Neural progenitor cell (in vitro differentiated cells): ENCODE measurements around the gene PRMT1. TPM values are rescaled to one million over a fixed set of nuclear protein-coding genes. Genes with fewer than 3 reads are reported as not detected.

Source experiments
- DNase-seq: peaks from one replicate; pipeline ENCODE4 v3.0.0-alpha.2; 2016; ENCODE audit warnings: low spot score
- H2AFZ ChIP-seq: fragments of 200-600 bp; sonication (generic); replicated peaks from 2 replicates; pipeline ENCODE4 v1.6.1; 2016; ENCODE audit warnings: antibody characterized with exemption
- H3F3A ChIP-seq: fragments of 200-600 bp; sonication (generic); 2 replicates; pipeline ENCODE4 v1.6.1; 2016; ENCODE audit warnings: antibody characterized with exemption, low read depth
- H3K27ac ChIP-seq: fragments of 200-600 bp; sonication (generic); 2 replicates; pipeline ENCODE4 v1.5.1; 2016; ENCODE audit warnings: mild to moderate bottlenecking
- H3K27me3 ChIP-seq: fragments of 200-600 bp; sonication (generic); 2 replicates; pipeline ENCODE4 v1.6.1; 2016; ENCODE audit warnings: mild to moderate bottlenecking, moderate library complexity
- H3K36me3 ChIP-seq: fragments of 200-600 bp; sonication (generic); 2 replicates; pipeline ENCODE4 v1.5.1; 2016
- H3K4me1 ChIP-seq: fragments of 200-600 bp; sonication (generic); 2 replicates; pipeline ENCODE4 v1.6.1; 2016; ENCODE audit warnings: mixed run types
- H3K4me2 ChIP-seq: fragments of 200-600 bp; sonication (generic); 2 replicates; pipeline ENCODE4 v1.6.1; 2016
- H3K4me3 ChIP-seq: fragments of 200-600 bp; sonication (generic); 2 replicates; pipeline ENCODE4 v1.5.1; 2016
- H3K79me2 ChIP-seq: fragments of 200-600 bp; sonication (generic); 2 replicates; pipeline ENCODE4 v1.6.1; 2016; ENCODE audit warnings: low read depth
- H3K9ac ChIP-seq: fragments of 200-600 bp; sonication (generic); 2 replicates; pipeline ENCODE4 v1.6.1; 2016
- H3K9me3 ChIP-seq: fragments of 200-600 bp; sonication (generic); 2 replicates; pipeline ENCODE4 v1.5.1; 2016; ENCODE audit warnings: low read depth
- H4K20me1 ChIP-seq: fragments of 200-600 bp; sonication (generic); 2 replicates; pipeline ENCODE4 v1.6.1; 2016; ENCODE audit warnings: low read depth
- H3K27ac Mint-ChIP-seq: 3 replicates; pipeline ENCODE4 v1.8.0; 2021; ENCODE audit warnings: mixed read lengths
- H3K27me3 Mint-ChIP-seq: 2 replicates; pipeline ENCODE4 v1.8.0; 2022; ENCODE audit warnings: low read depth, mild to moderate bottlenecking, inconsistent platforms, moderate library complexity, mixed read lengths; ENCODE audit not compliant: insufficient read depth
- H3K36me3 Mint-ChIP-seq: 3 replicates; pipeline ENCODE4 v1.8.0; 2021; ENCODE audit warnings: mixed read lengths
- H3K4me1 Mint-ChIP-seq: 3 replicates; pipeline ENCODE4 v1.8.0; 2021; ENCODE audit warnings: mixed read lengths
- H3K4me3 Mint-ChIP-seq: 3 replicates; pipeline ENCODE4 v1.8.0; 2021; ENCODE audit warnings: mild to moderate bottlenecking, moderate library complexity, mixed read lengths
- H3K9me3 Mint-ChIP-seq: 3 replicates; pipeline ENCODE4 v1.8.0; 2020; ENCODE audit warnings: mixed read lengths
- CTCF ChIP-seq: fragments of 200-600 bp; sonication (generic); IDR thresholded peaks from 2 replicates; pipeline ENCODE4 v1.5.1; 2017; ENCODE audit warnings: antibody characterized with exemption, mild to moderate bottlenecking
- EZH2 ChIP-seq: fragments of 200-600 bp; sonication (generic); IDR thresholded peaks from 2 replicates; pipeline ENCODE4 v1.6.1; 2017; ENCODE audit warnings: antibody characterized with exemption, mild to moderate bottlenecking, moderate library complexity
- EZH2phosphoT487 ChIP-seq: fragments of 200-600 bp; sonication (generic); IDR thresholded peaks from 2 replicates; pipeline ENCODE4 v1.6.1; 2017; ENCODE audit warnings: antibody characterized with exemption
- total RNA-seq: library from RNA; depleted of rRNA; stranded (reverse); fragments of >200 nt; gene quantifications from 2 replicates; pipeline ENCODE4 v1.2.3, GENCODE V29; 2015; ENCODE audit warnings: low replicate concordance

Gene PRMT1
- total RNA-seq, 1 donor from 2014 or later = 480 TPM

- H3K36me3 Mint-ChIP-seq = peaks cover 28% of the 10 kb centered on the region
Measured at GRCh38 chr19:49652551-49653465, 24.3 kb upstream of the PRMT1 start.

GRCh38 chr19:49653466-49653806, 23.6 kb upstream of the PRMT1 start:
- Histone ChIP-seq H3K4me2 (no peak overlapping the region), H3K9me3 (no peaks in the 10 kb centered on the region), H2AFZ (no peak overlapping the region), H3K4me1 (no peaks in the 10 kb centered on the region), H3K27me3 (no peaks in the 10 kb centered on the region), H3K79me2 (peaks cover 7% of the 10 kb centered on the region), H3K4me3 (no peak overlapping the region), H4K20me1 (peaks cover 25% of the 10 kb centered on the region), H3K9ac (no peak overlapping the region), H3K27ac (no peak overlapping the region), H3K36me3 (no peaks in the 10 kb centered on the region), H3F3A (peaks cover 5% of the 10 kb centered on the region)
- Mint-ChIP-seq H3K27me3 (peaks cover 3% of the 10 kb centered on the region), H3K4me3 (no peak overlapping the region), H3K9me3 (no peaks in the 10 kb centered on the region), H3K36me3 (peaks cover 28% of the 10 kb centered on the region), H3K27ac (no peak overlapping the region), H3K4me1 (no peaks in the 10 kb centered on the region)
- DNase-seq = no peak
- no peak for TF ChIP-seq EZH2phosphoT487
- TF ChIP-seq CTCF = no peak
- no peak for TF ChIP-seq EZH2

More at GRCh38 chr19:49652551-49653465, 24.3 kb upstream of the PRMT1 start:
- no peak overlapping the region for H3K4me3 ChIP-seq
- no peak for TF ChIP-seq EZH2phosphoT487
- TF ChIP-seq EZH2 = no peak
- TF ChIP-seq CTCF = no peak
- Mint-ChIP-seq H3K9me3 (no peaks in the 10 kb centered on the region), H3K4me1 (no peaks in the 10 kb centered on the region), H3K4me3 (no peak overlapping the region), H3K27me3 (peaks cover 3% of the 10 kb centered on the region), H3K27ac (no peak overlapping the region)
- no peak overlapping the region for H3K4me2 ChIP-seq
- peaks cover 5% of the 10 kb centered on the region for H3F3A ChIP-seq
- no peak overlapping the region for H3K27ac ChIP-seq
- H3K4me1 ChIP-seq = no peaks in the 10 kb centered on the region
- no peak overlapping the region for H3K9ac ChIP-seq
- no peak for DNase-seq
- no peaks in the 10 kb centered on the region for H3K36me3 ChIP-seq
- H3K79me2 ChIP-seq = peaks cover 7% of the 10 kb centered on the region
- H4K20me1 ChIP-seq = peaks cover 31% of the 10 kb centered on the region
- no peak overlapping the region for H2AFZ ChIP-seq
- no peaks in the 10 kb centered on the region for H3K9me3 ChIP-seq
- H3K27me3 ChIP-seq = no peaks in the 10 kb centered on the region

GRCh38 chr19:49654581-49654980, 22.5 kb upstream of the PRMT1 start:
- H3K4me3 Mint-ChIP-seq = peak overlapping the region; percentile 66
- H3K27ac Mint-ChIP-seq = no peak overlapping the region
- TF ChIP-seq EZH2 (no peak), EZH2phosphoT487 (no peak), CTCF (no peak)
- no peak overlapping the region for H2AFZ ChIP-seq
- peaks cover 3% of the 10 kb centered on the region for H3K27me3 Mint-ChIP-seq
- no peak overlapping the region for H3K4me3 ChIP-seq
- no peak overlapping the region for H3K27ac ChIP-seq
- H3K4me1 Mint-ChIP-seq = no peaks in the 10 kb centered on the region
- H3F3A ChIP-seq = peaks cover 16% of the 10 kb centered on the region
- H3K36me3 ChIP-seq = no peaks in the 10 kb centered on the region
- H3K4me2 ChIP-seq = no peak overlapping the region
- no peak overlapping the region for H3K9ac ChIP-seq
- no peaks in the 10 kb centered on the region for H3K4me1 ChIP-seq
- no peaks in the 10 kb centered on the region for H3K9me3 Mint-ChIP-seq
- peaks cover 32% of the 10 kb centered on the region for H3K36me3 Mint-ChIP-seq
- peaks cover 22% of the 10 kb centered on the region for H4K20me1 ChIP-seq
- H3K9me3 ChIP-seq = no peaks in the 10 kb centered on the region
- H3K27me3 ChIP-seq = no peaks in the 10 kb centered on the region
- H3K79me2 ChIP-seq = no peaks in the 10 kb centered on the region
- no peak for DNase-seq
